Limb (tissue), 2 donors: ENCODE measurements around the gene TNNT1.
A peak's percentile ranks its signal among the peaks of the same experiment; 100 is the strongest.

Experiments
- DNase-seq, 2 donors: peaks; one replicate each; pipeline ENCODE4 v3.0.0-alpha.2; 2016; ENCODE audit errors: extremely low spot score in 2 of 2

TNNT1 gene

GRCh38 chr19:55090564-55090963 lies 58.4 kb downstream of the TNNT1 start:
- peak in 1 of 2 donors; percentile 32 for DNase-seq

GRCh38 chr19:55089342-55089944 lies 59.6 kb downstream of the TNNT1 start:
- peak in 1 of 2 donors; percentile 31 for DNase-seq

GRCh38 chr19:55088543-55089341 lies 60.3 kb downstream of the TNNT1 start:
- DNase-seq: peak in 1 of 2 donors; percentile 89

- DNase-seq: no peak
Observed at GRCh38 chr19:55088021-55088451, 61.0 kb downstream of the TNNT1 start.

- no peak for DNase-seq
Observed at GRCh38 chr19:55087542-55087901, 61.5 kb downstream of the TNNT1 start.

- DNase-seq: peak; percentile 70 to 90
Observed at GRCh38 chr19:55086730-55087541, 62.1 kb downstream of the TNNT1 start.

GRCh38 chr19:55085923-55086715 lies 62.9 kb downstream of the TNNT1 start:
- DNase-seq: peak in 1 of 2 donors; percentile 46

- no peak for DNase-seq
Observed at GRCh38 chr19:55084416-55084815, 64.6 kb downstream of the TNNT1 start.

GRCh38 chr19:55083004-55083850 lies 65.8 kb downstream of the TNNT1 start:
- peak in 1 of 2 donors; percentile 29 for DNase-seq
